ENCODE results near the gene XYLT1. TPM values are rescaled to one million over a fixed set of nuclear protein-coding genes. Genes with fewer than 3 reads are reported as not detected.

Gene XYLT1
- total RNA-seq, 1 experiment from 2014 or later, result 7.5 TPM

GRCh38 chr16:17351441-17352035 lies 119.2 kb downstream of the XYLT1 start:
- BruUV-seq (replicated peaks), result no TSS peak
- no peaks in the 10 kb centered on the region for H3K27me3 Mint-ChIP-seq (ENCODE audit: unreplicated experiment)
- H3K36me3 Mint-ChIP-seq (ENCODE audit: insufficient read depth, unreplicated experiment), result no peaks in the 10 kb centered on the region
- H3K27ac Mint-ChIP-seq (ENCODE audit: unreplicated experiment), result no peak overlapping the region
- peaks cover 11% of the 10 kb centered on the region for H3K4me1 Mint-ChIP-seq (ENCODE audit: low read depth, unreplicated experiment)
- no peak overlapping the region for H3K4me3 Mint-ChIP-seq (ENCODE audit: low read depth, unreplicated experiment)
- no peak for DNase-seq
- H3K9me3 Mint-ChIP-seq (ENCODE audit: low read depth, unreplicated experiment), result no peaks in the 10 kb centered on the region
- TF ChIP-seq, protein P1, sequence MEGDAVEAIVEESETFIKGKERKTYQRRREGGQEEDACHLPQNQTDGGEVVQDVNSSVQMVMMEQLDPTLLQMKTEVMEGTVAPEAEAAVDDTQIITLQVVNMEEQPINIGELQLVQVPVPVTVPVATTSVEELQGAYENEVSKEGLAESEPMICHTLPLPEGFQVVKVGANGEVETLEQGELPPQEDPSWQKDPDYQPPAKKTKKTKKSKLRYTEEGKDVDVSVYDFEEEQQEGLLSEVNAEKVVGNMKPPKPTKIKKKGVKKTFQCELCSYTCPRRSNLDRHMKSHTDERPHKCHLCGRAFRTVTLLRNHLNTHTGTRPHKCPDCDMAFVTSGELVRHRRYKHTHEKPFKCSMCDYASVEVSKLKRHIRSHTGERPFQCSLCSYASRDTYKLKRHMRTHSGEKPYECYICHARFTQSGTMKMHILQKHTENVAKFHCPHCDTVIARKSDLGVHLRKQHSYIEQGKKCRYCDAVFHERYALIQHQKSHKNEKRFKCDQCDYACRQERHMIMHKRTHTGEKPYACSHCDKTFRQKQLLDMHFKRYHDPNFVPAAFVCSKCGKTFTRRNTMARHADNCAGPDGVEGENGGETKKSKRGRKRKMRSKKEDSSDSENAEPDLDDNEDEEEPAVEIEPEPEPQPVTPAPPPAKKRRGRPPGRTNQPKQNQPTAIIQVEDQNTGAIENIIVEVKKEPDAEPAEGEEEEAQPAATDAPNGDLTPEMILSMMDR (IDR thresholded peaks at IDR 0.05; ENCODE audit: unreplicated experiment), result no peak
- CTCF ChIA-PET, result interaction anchor here (0.7 to 1.2 kb wide), 2 partner anchors 58 to 100 kb away, joined by 4 to 9 read pairs; no protein-coding TSS in a partner anchor
- intact Hi-C loops (cut with micrococcal nuclease; ENCODE audit: unreplicated experiment), result no loop called here

DNA sequence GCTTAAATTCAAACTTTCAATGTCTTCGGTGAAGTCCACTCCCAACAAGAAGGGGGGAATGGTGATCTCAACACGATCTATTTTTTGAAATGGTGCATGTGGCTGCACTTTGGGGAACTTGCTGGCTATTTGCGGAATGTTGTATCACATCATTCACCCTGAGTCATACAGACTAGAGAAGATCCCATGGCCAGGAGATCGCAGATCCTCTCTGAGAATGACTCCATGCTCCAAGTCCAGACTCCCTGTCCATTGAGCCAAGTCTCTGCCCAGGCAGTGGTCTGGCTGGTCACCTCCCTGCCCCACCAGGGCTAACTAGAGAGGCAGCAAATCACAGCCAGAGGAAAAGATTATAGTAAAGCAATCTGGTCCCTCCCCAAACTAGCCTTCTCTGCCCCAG lies 120.6 kb downstream of the XYLT1 start:
- BruUV-seq (replicated peaks), result no TSS peak
- H3K9me3 Mint-ChIP-seq (ENCODE audit: low read depth, unreplicated experiment), result no peaks in the 10 kb centered on the region
- H3K27ac Mint-ChIP-seq (ENCODE audit: unreplicated experiment), result no peak overlapping the region
- no peak overlapping the region for H3K4me3 Mint-ChIP-seq (ENCODE audit: low read depth, unreplicated experiment)
- DNase-seq, result no peak
- intact Hi-C loops (cut with micrococcal nuclease; ENCODE audit: unreplicated experiment), result no loop called here
- TF ChIP-seq, protein P1 (IDR thresholded peaks at IDR 0.05; ENCODE audit: unreplicated experiment), result no peak
- no peaks in the 10 kb centered on the region for H3K27me3 Mint-ChIP-seq (ENCODE audit: unreplicated experiment)
- peaks cover 6% of the 10 kb centered on the region for H3K4me1 Mint-ChIP-seq (ENCODE audit: low read depth, unreplicated experiment)
- no peaks in the 10 kb centered on the region for H3K36me3 Mint-ChIP-seq (ENCODE audit: insufficient read depth, unreplicated experiment)
- CTCF ChIA-PET, result no interaction called here

GRCh38 chr16:17348826-17349225 lies 121.9 kb downstream of the XYLT1 start:
- no TSS peak for BruUV-seq (replicated peaks)
- Mint-ChIP-seq H3K36me3 (ENCODE audit: insufficient read depth, unreplicated experiment) (no peaks in the 10 kb centered on the region), H3K4me3 (ENCODE audit: low read depth, unreplicated experiment) (no peak overlapping the region), H3K27me3 (ENCODE audit: unreplicated experiment) (no peaks in the 10 kb centered on the region), H3K27ac (ENCODE audit: unreplicated experiment) (no peak overlapping the region), H3K9me3 (ENCODE audit: low read depth, unreplicated experiment) (no peaks in the 10 kb centered on the region), H3K4me1 (ENCODE audit: low read depth, unreplicated experiment) (peaks cover 6% of the 10 kb centered on the region)
- TF ChIP-seq, protein P1 (IDR thresholded peaks at IDR 0.05; ENCODE audit: unreplicated experiment), result no peak
- no peak for DNase-seq
- intact Hi-C loops (cut with micrococcal nuclease; ENCODE audit: unreplicated experiment), result no loop called here
- CTCF ChIA-PET, result no interaction called here

GRCh38 chr16:17348042-17348783 lies 122.5 kb downstream of the XYLT1 start:
- BruUV-seq (replicated peaks), result no TSS peak
- Mint-ChIP-seq H3K9me3 (ENCODE audit: low read depth, unreplicated experiment) (no peaks in the 10 kb centered on the region), H3K4me3 (ENCODE audit: low read depth, unreplicated experiment) (no peak overlapping the region), H3K36me3 (ENCODE audit: insufficient read depth, unreplicated experiment) (no peaks in the 10 kb centered on the region), H3K4me1 (ENCODE audit: low read depth, unreplicated experiment) (peaks cover 6% of the 10 kb centered on the region), H3K27ac (ENCODE audit: unreplicated experiment) (no peak overlapping the region), H3K27me3 (ENCODE audit: unreplicated experiment) (no peaks in the 10 kb centered on the region)
- TF ChIP-seq, protein P1 (IDR thresholded peaks at IDR 0.05; ENCODE audit: unreplicated experiment), result no peak
- DNase-seq, result no peak
- intact Hi-C loops (cut with micrococcal nuclease; ENCODE audit: unreplicated experiment), result no loop called here
- CTCF ChIA-PET, result interaction anchor here (1.0 kb wide), 1 partner anchor 9 kb away, joined by 3 read pairs; no protein-coding TSS in a partner anchor
